DOHH2 (cell line): Measurements from ENCODE around the gene SMC3.
"Not testable (repeated sequence)": the region's sequence is repeated elsewhere in the genome, so short reads cannot be mapped to it uniquely, and the experiment has no call there.

Source experiments
- H3F3A ChIP-seq: fragments of 200-600 bp; sonication (generic), shearing (Covaris generic); 2 replicates; pipeline ENCODE4 v1.6.0; 2016; ENCODE audit warnings: antibody characterized with exemption, mild to moderate bottlenecking; ENCODE audit not compliant: control insufficient read depth, insufficient read depth
- H3K27ac ChIP-seq: fragments of 200-600 bp; sonication (generic); 2 replicates; pipeline ENCODE4 v1.5.1; 2014; ENCODE audit warnings: low read depth, mild to moderate bottlenecking, low read length, moderate library complexity
- H3K27me3 ChIP-seq: fragments of 200-600 bp; sonication (generic); 2 replicates; pipeline ENCODE4 v1.6.1; 2014; ENCODE audit warnings: mild to moderate bottlenecking, low read length, mixed read lengths; ENCODE audit not compliant: control insufficient read depth
- H3K36me3 ChIP-seq: fragments of 200-600 bp; sonication (generic); 2 replicates; pipeline ENCODE4 v1.6.1; 2014; ENCODE audit warnings: mild to moderate bottlenecking, low read length, moderate library complexity, mixed read lengths; ENCODE audit not compliant: control insufficient read depth
- H3K4me1 ChIP-seq: fragments of 200-600 bp; sonication (generic); 2 replicates; pipeline ENCODE4 v1.6.1; 2014; ENCODE audit warnings: mild to moderate bottlenecking, low read length, mixed read lengths; ENCODE audit not compliant: control insufficient read depth
- H3K4me2 ChIP-seq: fragments of 200-600 bp; sonication (generic); 2 replicates; pipeline ENCODE4 v1.6.0; 2014; ENCODE audit warnings: mild to moderate bottlenecking, low read length, moderate library complexity
- H3K4me3 ChIP-seq: fragments of 200-600 bp; sonication (generic); 2 replicates; pipeline ENCODE4 v1.5.1; 2014; ENCODE audit warnings: mild to moderate bottlenecking, low read length, mixed read lengths
- H3K79me2 ChIP-seq: fragments of 200-600 bp; sonication (generic); 2 replicates; pipeline ENCODE4 v1.6.1; 2014; ENCODE audit warnings: mild to moderate bottlenecking, low read length, mixed read lengths; ENCODE audit not compliant: control insufficient read depth
- H3K9me2 ChIP-seq: fragments of 200-600 bp; sonication (generic); replicated peaks from 2 replicates; pipeline ENCODE4 v1.6.1; 2014; ENCODE audit warnings: mild to moderate bottlenecking, low read length, mixed read lengths; ENCODE audit not compliant: control insufficient read depth
- H3K9me3 ChIP-seq: fragments of 200-600 bp; sonication (generic); 2 replicates; pipeline ENCODE4 v1.6.1; 2014; ENCODE audit warnings: antibody characterized with exemption, low read length, mixed read lengths; ENCODE audit not compliant: control insufficient read depth, insufficient read depth
- H4K20me1 ChIP-seq: fragments of 200-600 bp; sonication (generic); 2 replicates; pipeline ENCODE4 v1.6.0; 2014; ENCODE audit warnings: low read depth, mild to moderate bottlenecking, antibody characterized with exemption, low read length, moderate library complexity; ENCODE audit not compliant: control insufficient read depth, insufficient read depth
- CTCF ChIP-seq: fragments of 200-600 bp; sonication (generic); IDR thresholded peaks from one replicate; pipeline ENCODE4 v1.5.1; 2014; ENCODE audit warnings: antibody characterized with exemption, mild to moderate bottlenecking, low read depth, low read length; ENCODE audit not compliant: poor library complexity, severe bottlenecking
- EZH2phosphoT487 ChIP-seq: fragments of 200-600 bp; sonication (generic); IDR thresholded peaks from 2 replicates; pipeline ENCODE4 v1.6.1; 2017; ENCODE audit warnings: borderline replicate concordance, mild to moderate bottlenecking, antibody characterized with exemption, low read length, moderate library complexity, mixed read lengths

The SMC3 gene

GRCh38 chr10:110609605-110610004, 42.1 kb downstream of the SMC3 start:
- Histone ChIP-seq H3K4me1 (peaks cover 33% of the 10 kb centered on the region), H3K9me3 (no peaks in the 10 kb centered on the region), H3K4me3 (no peak overlapping the region), H3K79me2 (no peaks in the 10 kb centered on the region), H3F3A (peaks cover 20% of the 10 kb centered on the region), H3K27ac (no peak overlapping the region), H3K36me3 (peaks cover 16% of the 10 kb centered on the region), H3K4me2 (no peak overlapping the region), H4K20me1 (no peaks in the 10 kb centered on the region), H3K27me3 (no peaks in the 10 kb centered on the region), H3K9me2 (no peaks in the 10 kb centered on the region)
- TF ChIP-seq EZH2phosphoT487 = no peak
- no peak for TF ChIP-seq CTCF

GRCh38 chr10:110610308-110610774, 42.8 kb downstream of the SMC3 start:
- no peak overlapping the region for H3K4me2 ChIP-seq
- H3K27me3 ChIP-seq = no peaks in the 10 kb centered on the region
- no peak overlapping the region for H3K27ac ChIP-seq
- no peaks in the 10 kb centered on the region for H3K79me2 ChIP-seq
- H3K4me3 ChIP-seq = no peak overlapping the region
- H3K9me2 ChIP-seq = no peaks in the 10 kb centered on the region
- peaks cover 15% of the 10 kb centered on the region for H3F3A ChIP-seq
- peak; percentile 91 for TF ChIP-seq CTCF
- TF ChIP-seq EZH2phosphoT487 = no peak
- H4K20me1 ChIP-seq = no peaks in the 10 kb centered on the region
- peaks cover 33% of the 10 kb centered on the region for H3K4me1 ChIP-seq
- H3K36me3 ChIP-seq = peaks cover 9% of the 10 kb centered on the region
- H3K9me3 ChIP-seq = no peaks in the 10 kb centered on the region

- H3K27ac ChIP-seq, H3K36me3 ChIP-seq, H3K27me3 ChIP-seq, H3K9me2 ChIP-seq, H3K9me3 ChIP-seq, H3K4me3 ChIP-seq, H3K79me2 ChIP-seq, H3K4me2 ChIP-seq, H4K20me1 ChIP-seq: not testable (repeated sequence)
- Histone ChIP-seq H3K4me1 (peaks cover 33% of the 10 kb centered on the region), H3F3A (peaks cover 11% of the 10 kb centered on the region)
Observed at GRCh38 chr10:110610781-110611180, 43.3 kb downstream of the SMC3 start.

GRCh38 chr10:110612087-110612486, 44.6 kb downstream of the SMC3 start:
- H3K79me2 ChIP-seq = no peaks in the 10 kb centered on the region
- H3F3A ChIP-seq = peaks cover 8% of the 10 kb centered on the region
- no peak overlapping the region for H3K27ac ChIP-seq
- no peak for TF ChIP-seq CTCF
- TF ChIP-seq EZH2phosphoT487 = no peak
- H3K4me1 ChIP-seq = peaks cover 33% of the 10 kb centered on the region
- H3K9me2 ChIP-seq = no peaks in the 10 kb centered on the region
- H3K36me3 ChIP-seq = no peaks in the 10 kb centered on the region
- no peaks in the 10 kb centered on the region for H3K9me3 ChIP-seq
- H3K27me3 ChIP-seq = no peaks in the 10 kb centered on the region
- H3K4me3 ChIP-seq = no peak overlapping the region
- no peak overlapping the region for H3K4me2 ChIP-seq
- no peaks in the 10 kb centered on the region for H4K20me1 ChIP-seq
